Endodermal cell (in vitro differentiated cells): ENCODE results near the gene UHRF1. TPM values are rescaled to one million over a fixed set of nuclear protein-coding genes. Genes with fewer than 3 reads are reported as not detected.
"Not testable (repeated sequence)": the region's sequence is repeated elsewhere in the genome, so short reads cannot be mapped to it uniquely, and the experiment has no call there.

Experiments
- DNase-seq: peaks from one replicate; pipeline ENCODE4 v3.0.0-alpha.2; 2017
- H3K27ac ChIP-seq: 2 replicates; pipeline ENCODE4 v1.5.1; 2013; ENCODE audit warnings: mild to moderate bottlenecking, low read depth, low read length, moderate library complexity
- H3K27me3 ChIP-seq: 2 replicates; pipeline ENCODE4 v1.6.1; 2013; ENCODE audit warnings: mild to moderate bottlenecking, low read length, moderate library complexity; ENCODE audit not compliant: insufficient read depth, control insufficient read depth, poor library complexity, severe bottlenecking
- H3K36me3 ChIP-seq: 2 replicates; pipeline ENCODE4 v1.7.0; 2013; ENCODE audit warnings: mild to moderate bottlenecking, low read length, moderate library complexity; ENCODE audit not compliant: control insufficient read depth, insufficient read depth
- H3K4me1 ChIP-seq: one replicate; pipeline ENCODE4 v1.7.0; 2013; ENCODE audit warnings: low read length; ENCODE audit not compliant: control insufficient read depth, insufficient read depth
- H3K4me3 ChIP-seq: 2 replicates; pipeline ENCODE4 v1.5.1; 2013; ENCODE audit warnings: mild to moderate bottlenecking, low read length, moderate library complexity
- H3K9ac ChIP-seq: 2 replicates; pipeline ENCODE4 v1.6.1; 2013; ENCODE audit warnings: mild to moderate bottlenecking, low read length, moderate library complexity; ENCODE audit not compliant: poor library complexity, severe bottlenecking; ENCODE audit errors: extremely low read depth
- H3K9me3 ChIP-seq: 2 replicates; pipeline ENCODE4 v1.6.1; 2013; ENCODE audit warnings: mild to moderate bottlenecking, low read length, moderate library complexity; ENCODE audit not compliant: control insufficient read depth
- H3K27ac Mint-ChIP-seq: 2 replicates; pipeline ENCODE4 v1.8.0; 2020; ENCODE audit warnings: mixed read lengths
- H3K27me3 Mint-ChIP-seq: 2 replicates; pipeline ENCODE4 v1.8.0; 2021; ENCODE audit warnings: mild to moderate bottlenecking, mixed read lengths; ENCODE audit not compliant: insufficient read depth
- H3K36me3 Mint-ChIP-seq: 2 replicates; pipeline ENCODE4 v1.8.0; 2020; ENCODE audit warnings: low read depth, mixed read lengths
- H3K4me1 Mint-ChIP-seq: 2 replicates; pipeline ENCODE4 v1.8.0; 2020; ENCODE audit warnings: mixed read lengths
- H3K4me3 Mint-ChIP-seq: 2 replicates; pipeline ENCODE4 v1.8.0; 2020; ENCODE audit warnings: mild to moderate bottlenecking, moderate library complexity, mixed read lengths
- H3K9me3 Mint-ChIP-seq: 2 replicates; pipeline ENCODE4 v1.8.0; 2020; ENCODE audit warnings: mild to moderate bottlenecking, mixed read lengths
- WGBS, 2 experiments: methylation state at CpG; one replicate each; pipeline versions ENCODE4 v1.1.5 to v1.1.7; 2013; ENCODE audit warnings: missing lambda C conversion rate in 2 of 2, mixed read lengths in 1 of 2; ENCODE audit not compliant: insufficient coverage in 1 of 2, insufficient read length in 1 of 2; 5-methylcytosine and 5-hydroxymethylcytosine counted together
- total RNA-seq, 2 donors: library from RNA; stranded (reverse); fragmentation: NEBNext Ultra II Directional in 1 of 2; extraction: Animal tissue kit (Norgen Biotek cat#: 25700) in 1 of 2; gene quantifications; 2 replicates in 1 of 2; 3 replicates in 1 of 2; pipeline ENCODE4 v1.2.1, GENCODE V29; 2021
- TF ChIP-seq, protein P1 (sequence below): fragments of 200-600 bp; sonication (generic); conservative IDR thresholded peaks from 2 replicates; pipeline ENCODE4 v1.5.0; 2021; ENCODE audit warnings: antibody characterized with exemption, mild to moderate bottlenecking

UHRF1 gene
- total RNA-seq, 2 donors from 2014 or later = 54.6 to 59.4 TPM

GRCh38 chr19:4887803-4888202 is 21.5 kb upstream of the UHRF1 start:
- H3K4me3 ChIP-seq, H3K4me1 Mint-ChIP-seq, H3K9me3 Mint-ChIP-seq, H3K36me3 ChIP-seq, H3K4me1 ChIP-seq, H3K4me3 Mint-ChIP-seq, H3K27ac ChIP-seq, H3K27me3 ChIP-seq, H3K36me3 Mint-ChIP-seq, H3K27ac Mint-ChIP-seq, H3K9me3 ChIP-seq, DNase-seq, H3K9ac ChIP-seq: not testable (repeated sequence)
- peaks cover 30% of the 10 kb centered on the region for H3K27me3 Mint-ChIP-seq
- no CpG with 5 or more reads among the region's 6 CpGs for WGBS, 2 experiments

DNA sequence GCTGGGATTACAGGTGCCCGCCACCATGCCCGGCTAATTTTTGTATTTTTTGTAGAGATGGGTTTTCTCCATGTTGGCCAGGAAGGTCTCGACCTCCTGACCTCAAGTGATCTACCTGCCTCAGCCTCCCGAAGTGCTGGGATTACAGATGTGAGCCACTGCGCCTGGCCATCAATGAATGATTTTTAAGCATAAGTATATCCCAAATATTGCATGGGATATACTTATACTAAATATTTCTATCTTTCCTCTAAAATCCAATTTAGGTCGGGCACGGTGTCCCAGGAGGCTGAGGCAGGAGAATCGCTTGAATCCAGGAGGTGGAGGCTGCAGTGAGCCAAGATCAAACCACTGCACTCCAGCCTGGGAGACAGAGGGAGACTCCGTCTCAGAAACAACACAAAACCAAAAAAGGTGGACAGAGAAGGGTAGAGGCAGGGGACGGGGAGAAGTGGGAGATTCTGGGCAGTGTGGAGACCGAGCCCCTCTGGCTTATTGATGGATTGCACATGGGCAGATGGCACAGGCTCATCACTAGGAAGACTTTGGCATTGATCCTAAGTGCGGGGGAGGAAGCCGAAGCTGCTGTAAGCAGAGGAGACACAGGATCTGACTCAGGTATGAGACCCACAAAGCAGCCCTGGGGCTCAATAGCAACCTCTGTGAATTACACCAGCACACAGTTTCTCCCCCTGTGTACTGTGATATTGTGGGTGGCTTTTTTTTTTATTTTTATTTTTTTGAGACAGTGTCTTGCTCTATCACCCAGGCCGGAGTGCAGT is 20.1 kb upstream of the UHRF1 start:
- no peak overlapping the region for H3K27ac ChIP-seq
- no peaks in the 10 kb centered on the region for H3K27me3 ChIP-seq
- H3K4me1 Mint-ChIP-seq = no peaks in the 10 kb centered on the region
- H3K27me3 Mint-ChIP-seq = peaks cover 38% of the 10 kb centered on the region
- no peak for DNase-seq
- H3K4me3 ChIP-seq = no peak overlapping the region
- 95 to 96% methylated on average over 9 to 14 of the region's 14 CpGs for WGBS, 2 experiments
- no peaks in the 10 kb centered on the region for H3K36me3 ChIP-seq
- no peaks in the 10 kb centered on the region for H3K9me3 Mint-ChIP-seq
- no peaks in the 10 kb centered on the region for H3K9me3 ChIP-seq
- H3K4me3 Mint-ChIP-seq = no peak overlapping the region
- TF ChIP-seq, protein P1, sequence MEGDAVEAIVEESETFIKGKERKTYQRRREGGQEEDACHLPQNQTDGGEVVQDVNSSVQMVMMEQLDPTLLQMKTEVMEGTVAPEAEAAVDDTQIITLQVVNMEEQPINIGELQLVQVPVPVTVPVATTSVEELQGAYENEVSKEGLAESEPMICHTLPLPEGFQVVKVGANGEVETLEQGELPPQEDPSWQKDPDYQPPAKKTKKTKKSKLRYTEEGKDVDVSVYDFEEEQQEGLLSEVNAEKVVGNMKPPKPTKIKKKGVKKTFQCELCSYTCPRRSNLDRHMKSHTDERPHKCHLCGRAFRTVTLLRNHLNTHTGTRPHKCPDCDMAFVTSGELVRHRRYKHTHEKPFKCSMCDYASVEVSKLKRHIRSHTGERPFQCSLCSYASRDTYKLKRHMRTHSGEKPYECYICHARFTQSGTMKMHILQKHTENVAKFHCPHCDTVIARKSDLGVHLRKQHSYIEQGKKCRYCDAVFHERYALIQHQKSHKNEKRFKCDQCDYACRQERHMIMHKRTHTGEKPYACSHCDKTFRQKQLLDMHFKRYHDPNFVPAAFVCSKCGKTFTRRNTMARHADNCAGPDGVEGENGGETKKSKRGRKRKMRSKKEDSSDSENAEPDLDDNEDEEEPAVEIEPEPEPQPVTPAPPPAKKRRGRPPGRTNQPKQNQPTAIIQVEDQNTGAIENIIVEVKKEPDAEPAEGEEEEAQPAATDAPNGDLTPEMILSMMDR = no peak
- H3K27ac Mint-ChIP-seq = no peak overlapping the region
- H3K36me3 Mint-ChIP-seq = no peaks in the 10 kb centered on the region
- no peak overlapping the region for H3K9ac ChIP-seq
- no peaks in the 10 kb centered on the region for H3K4me1 ChIP-seq

DNA sequence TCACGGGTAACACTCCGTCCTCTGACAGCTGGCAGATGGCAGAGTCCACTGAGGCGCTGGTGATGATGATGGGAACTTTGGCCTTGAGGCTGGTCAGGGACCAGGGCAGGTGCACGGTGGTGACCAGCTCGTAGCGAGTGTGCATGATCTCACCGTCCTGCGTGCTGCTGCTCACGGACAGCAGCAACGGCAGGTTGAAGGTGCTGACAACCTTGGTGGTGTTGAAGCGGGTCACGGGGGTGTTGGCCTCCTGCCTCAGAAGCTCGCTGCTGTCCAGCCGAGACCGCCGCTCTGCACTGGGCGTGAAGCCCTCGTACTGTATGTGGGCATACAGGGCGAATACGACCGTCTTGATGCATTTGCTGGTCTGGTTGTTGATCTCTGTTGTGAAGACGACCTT is 18.2 kb upstream of the UHRF1 start:
- Histone ChIP-seq H3K9me3 (no peaks in the 10 kb centered on the region), H3K4me3 (no peak overlapping the region), H3K36me3 (no peaks in the 10 kb centered on the region), H3K27ac (no peak overlapping the region), H3K9ac (no peak overlapping the region), H3K27me3 (no peaks in the 10 kb centered on the region), H3K4me1 (no peaks in the 10 kb centered on the region)
- no peak overlapping the region for H3K27ac Mint-ChIP-seq
- peaks cover 55% of the 10 kb centered on the region for H3K27me3 Mint-ChIP-seq
- TF ChIP-seq, protein P1 = no peak
- WGBS, 2 experiments = 95 to 96% methylated on average over 18 to 22 of the region's 22 CpGs
- no peaks in the 10 kb centered on the region for H3K9me3 Mint-ChIP-seq
- no peak overlapping the region for H3K4me3 Mint-ChIP-seq
- no peaks in the 10 kb centered on the region for H3K36me3 Mint-ChIP-seq
- no peak for DNase-seq
- no peaks in the 10 kb centered on the region for H3K4me1 Mint-ChIP-seq

- H3K27ac ChIP-seq, H3K9me3 Mint-ChIP-seq, H3K36me3 Mint-ChIP-seq, H3K27me3 ChIP-seq, DNase-seq, H3K9me3 ChIP-seq, H3K4me3 ChIP-seq, H3K4me1 ChIP-seq, H3K27ac Mint-ChIP-seq, H3K4me3 Mint-ChIP-seq, H3K36me3 ChIP-seq, H3K4me1 Mint-ChIP-seq, H3K9ac ChIP-seq: not testable (repeated sequence)
- 81 to 90% methylated on average over 3 to 6 of the region's 11 CpGs for WGBS, 2 experiments
- H3K27me3 Mint-ChIP-seq = peaks cover 66% of the 10 kb centered on the region
These were observed 16.3 kb upstream of the UHRF1 start for GRCh38 chr19:4892962-4893361.
